NCI-H128 (cell line): Measurements from ENCODE around the gene GPR146.

Source experiments
- DNase-seq: peaks from one replicate; lab custom pipeline; 2025; ENCODE audit not compliant: unreplicated experiment; lab: John Stamatoyannopoulos, UW

The GPR146 gene

GRCh38 chr7:1041551-1042491 is 2.5 kb upstream of the GPR146 start:
- DNase-seq, result no peak

GRCh38 chr7:1042492-1042833 is 1.9 kb upstream of the GPR146 start:
- no peak for DNase-seq

- no peak for DNase-seq
Observed at GRCh38 chr7:1043552-1044188, 676 bp upstream of the GPR146 start.

- no peak for DNase-seq
Observed at GRCh38 chr7:1045069-1046063, 1.0 kb downstream of the GPR146 start.

- no peak for DNase-seq
Observed at GRCh38 chr7:1046722-1047679, 2.7 kb downstream of the GPR146 start.

GRCh38 chr7:1049006-1049741 is 4.8 kb downstream of the GPR146 start:
- DNase-seq, result no peak

- no peak for DNase-seq
Observed at GRCh38 chr7:1049801-1050200, 5.5 kb downstream of the GPR146 start.

- no peak for DNase-seq
Observed at GRCh38 chr7:1050254-1050906, 6.0 kb downstream of the GPR146 start.

- DNase-seq, result no peak
Observed at GRCh38 chr7:1050956-1051690, 6.8 kb downstream of the GPR146 start.

- no peak for DNase-seq
Observed at GRCh38 chr7:1052031-1052818, 7.9 kb downstream of the GPR146 start.

GRCh38 chr7:1053002-1053411 is 8.7 kb downstream of the GPR146 start:
- no peak for DNase-seq

GRCh38 chr7:1053816-1054370 is 9.5 kb downstream of the GPR146 start:
- no peak for DNase-seq

GRCh38 chr7:1054438-1054837 is 10.1 kb downstream of the GPR146 start:
- no peak for DNase-seq

- DNase-seq, result peak; percentile 48
Observed at GRCh38 chr7:1054861-1055450, 10.6 kb downstream of the GPR146 start.

GRCh38 chr7:1055491-1055955 is 11.2 kb downstream of the GPR146 start:
- no peak for DNase-seq

- no peak for DNase-seq
Observed at GRCh38 chr7:1055956-1056784, 11.8 kb downstream of the GPR146 start.
